Suprapubic skin (tissue), 4 donors: ENCODE results near the gene SIL1. TPM values are rescaled to one million over a fixed set of nuclear protein-coding genes. Genes with fewer than 3 reads are reported as not detected.

Experiments used
- DNase-seq, 2 donors: peaks; one replicate each; pipeline ENCODE4 v3.0.0-alpha.2; 2019; ENCODE audit warnings: low spot score in 2 of 2
- H3K27ac ChIP-seq: fragments of 200-600 bp; sonication (generic); one replicate; pipeline ENCODE4 v1.5.1; 2019
- H3K27me3 ChIP-seq: fragments of 200-600 bp; sonication (generic); one replicate; pipeline ENCODE4 v1.5.1; 2019
- H3K36me3 ChIP-seq: fragments of 200-600 bp; sonication (generic); one replicate; pipeline ENCODE4 v1.5.1; 2019
- H3K4me1 ChIP-seq: fragments of 200-600 bp; sonication (generic); one replicate; pipeline ENCODE4 v1.5.1; 2019
- H3K4me3 ChIP-seq: fragments of 200-600 bp; sonication (generic); one replicate; pipeline ENCODE4 v1.5.1; 2019; ENCODE audit warnings: mild to moderate bottlenecking
- H3K9me3 ChIP-seq: fragments of 200-600 bp; sonication (generic); one replicate; pipeline ENCODE4 v1.5.1; 2019
- CTCF ChIP-seq, 2 donors: fragments of 200-600 bp in 1 of 2; fragments of 450-650 bp in 1 of 2; sonication (generic) in 1 of 2; IDR thresholded peaks; one replicate each; pipeline ENCODE4 v1.5.1; 2016 to 2019; ENCODE audit warnings: antibody characterized with exemption in 2 of 2, mild to moderate bottlenecking in 1 of 2, moderate library complexity in 1 of 2
- EP300 ChIP-seq: sonication (generic); formaldehyde crosslinking; IDR thresholded peaks from one replicate; pipeline ENCODE4 v1.6.1; 2017; ENCODE audit warnings: antibody characterized with exemption
- POLR2A ChIP-seq, 2 donors: fragments of 450-650 bp; IDR thresholded peaks; one replicate each; pipeline ENCODE4 v1.6.1; 2017; ENCODE audit warnings: antibody characterized with exemption in 2 of 2, mild to moderate bottlenecking in 2 of 2, moderate library complexity in 2 of 2
- POLR2AphosphoS5 ChIP-seq, 3 donors: sonication (generic); formaldehyde crosslinking; IDR thresholded peaks; one replicate each; pipeline ENCODE4 v1.6.1; 2017; ENCODE audit warnings: antibody characterized with exemption in 3 of 3
- WGBS: methylation state at CpG from one replicate; pipeline ENCODE4 v1.1.5; 2018; 5-methylcytosine and 5-hydroxymethylcytosine counted together
- total RNA-seq, 4 donors: library from RNA; depleted of rRNA; stranded (reverse); fragments of >200 nt; gene quantifications; one replicate each; pipeline ENCODE4 v1.1.0, GENCODE V29; 2016

SIL1 gene
- total RNA-seq, 4 donors from 2014 or later: 38.5 to 54.6 (median 41.7) TPM

GRCh38 chr5:138960145-138960692 lies 237.9 kb downstream of the SIL1 start:
- H3K36me3 ChIP-seq: no peaks in the 10 kb centered on the region
- no peaks in the 10 kb centered on the region for H3K27me3 ChIP-seq
- no peaks in the 10 kb centered on the region for H3K9me3 ChIP-seq
- H3K4me1 ChIP-seq: peaks cover 10% of the 10 kb centered on the region
- no peak overlapping the region for H3K27ac ChIP-seq
- H3K4me3 ChIP-seq: no peak overlapping the region
- 95% methylated on average over 5 of the region's 5 CpGs for WGBS
- no peak for DNase-seq
- TF ChIP-seq POLR2AphosphoS5 (IDR thresholded peaks at IDR 0.05): no peak
- TF ChIP-seq CTCF (IDR thresholded peaks at IDR 0.05): no peak
- TF ChIP-seq POLR2A (IDR thresholded peaks at IDR 0.05): no peak
- TF ChIP-seq EP300: no peak

GRCh38 chr5:138956801-138957200 lies 241.4 kb downstream of the SIL1 start:
- Histone ChIP-seq H3K4me3 (no peak overlapping the region), H3K27me3 (no peaks in the 10 kb centered on the region), H3K4me1 (peaks cover 44% of the 10 kb centered on the region), H3K9me3 (no peaks in the 10 kb centered on the region), H3K36me3 (no peaks in the 10 kb centered on the region), H3K27ac (no peak overlapping the region)
- TF ChIP-seq CTCF (IDR thresholded peaks at IDR 0.05) (no peak), POLR2A (IDR thresholded peaks at IDR 0.05) (no peak), POLR2AphosphoS5 (IDR thresholded peaks at IDR 0.05) (no peak), EP300 (no peak)
- WGBS: 89% methylated on average over 1 of the region's 1 CpG
- no peak for DNase-seq

DNA sequence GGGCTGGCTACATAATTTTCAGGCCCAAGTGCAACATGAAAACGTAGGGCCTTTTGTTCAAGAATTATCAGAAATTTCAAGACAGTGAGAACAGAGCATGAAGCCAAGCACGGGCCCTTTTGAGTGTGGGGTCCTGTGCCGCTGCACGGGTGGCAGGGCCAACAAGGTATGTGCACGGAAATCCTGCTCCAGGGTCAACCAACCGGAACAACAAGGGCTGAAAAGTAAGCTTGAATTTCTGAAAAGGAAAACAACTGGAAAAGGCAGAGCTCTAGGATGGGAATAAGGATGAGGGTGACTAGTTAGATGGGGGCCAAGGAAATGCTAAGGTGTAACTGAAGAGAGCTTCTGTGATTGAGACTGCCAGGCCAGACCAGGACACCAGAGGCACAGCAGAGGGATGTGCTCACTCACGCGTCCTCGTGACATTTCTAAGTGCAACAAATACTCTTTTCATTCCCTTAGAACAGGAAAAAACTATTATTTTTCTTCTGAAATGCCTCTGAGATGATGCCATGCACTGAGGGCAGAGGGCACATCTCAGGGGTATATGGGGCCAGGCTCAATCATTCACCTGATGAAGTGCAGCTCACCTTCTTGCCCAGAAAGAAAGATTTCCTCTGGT lies 242.4 kb downstream of the SIL1 start:
- Histone ChIP-seq H3K4me3 (no peak overlapping the region), H3K27me3 (no peaks in the 10 kb centered on the region), H3K9me3 (no peaks in the 10 kb centered on the region), H3K4me1 (peaks cover 45% of the 10 kb centered on the region), H3K36me3 (no peaks in the 10 kb centered on the region), H3K27ac (no peak overlapping the region)
- WGBS: 81% methylated on average over 9 of the region's 9 CpGs
- TF ChIP-seq POLR2AphosphoS5 (IDR thresholded peaks at IDR 0.05): no peak
- no peak for TF ChIP-seq EP300
- TF ChIP-seq POLR2A (IDR thresholded peaks at IDR 0.05): no peak
- TF ChIP-seq CTCF (IDR thresholded peaks at IDR 0.05): no peak
- no peak for DNase-seq

DNA sequence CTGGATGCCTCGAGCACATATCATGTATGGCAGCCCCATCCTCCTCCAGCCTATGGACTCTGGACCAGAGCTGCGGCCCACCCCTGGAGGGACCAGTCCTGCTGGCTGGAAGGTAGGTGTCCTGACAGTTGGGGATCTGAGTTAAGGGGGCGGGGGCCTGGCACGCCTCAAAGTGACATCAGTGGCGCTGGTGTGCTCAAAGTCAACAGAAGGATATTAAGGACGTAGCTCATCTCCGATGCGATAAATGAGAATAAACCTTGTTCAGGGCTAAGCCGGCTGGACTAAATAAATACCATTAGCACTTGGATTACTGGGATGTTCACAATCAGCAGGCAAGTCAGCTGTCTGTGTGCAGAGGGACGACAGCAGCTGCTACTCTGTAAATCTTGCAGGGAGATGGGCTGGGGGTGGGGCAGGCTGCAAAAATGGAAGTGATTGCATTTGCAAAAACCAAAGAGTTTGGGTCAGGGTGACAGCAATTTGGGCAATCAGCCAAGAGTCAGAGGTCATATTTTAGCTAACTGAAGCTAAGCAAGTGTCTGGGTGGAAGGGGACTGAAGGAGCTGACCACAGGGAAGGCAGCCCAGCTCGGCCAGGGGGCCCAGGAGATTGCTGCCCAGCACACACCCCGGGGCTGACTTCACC lies 243.0 kb downstream of the SIL1 start:
- H3K36me3 ChIP-seq: no peaks in the 10 kb centered on the region
- peaks cover 50% of the 10 kb centered on the region for H3K4me1 ChIP-seq
- DNase-seq: no peak
- no peak overlapping the region for H3K4me3 ChIP-seq
- H3K9me3 ChIP-seq: no peaks in the 10 kb centered on the region
- H3K27me3 ChIP-seq: no peaks in the 10 kb centered on the region
- TF ChIP-seq POLR2A (IDR thresholded peaks at IDR 0.05) (no peak), CTCF (IDR thresholded peaks at IDR 0.05) (no peak), POLR2AphosphoS5 (IDR thresholded peaks at IDR 0.05) (no peak), EP300 (no peak)
- WGBS: 73% methylated on average over 11 of the region's 12 CpGs
- H3K27ac ChIP-seq: no peak overlapping the region

DNA sequence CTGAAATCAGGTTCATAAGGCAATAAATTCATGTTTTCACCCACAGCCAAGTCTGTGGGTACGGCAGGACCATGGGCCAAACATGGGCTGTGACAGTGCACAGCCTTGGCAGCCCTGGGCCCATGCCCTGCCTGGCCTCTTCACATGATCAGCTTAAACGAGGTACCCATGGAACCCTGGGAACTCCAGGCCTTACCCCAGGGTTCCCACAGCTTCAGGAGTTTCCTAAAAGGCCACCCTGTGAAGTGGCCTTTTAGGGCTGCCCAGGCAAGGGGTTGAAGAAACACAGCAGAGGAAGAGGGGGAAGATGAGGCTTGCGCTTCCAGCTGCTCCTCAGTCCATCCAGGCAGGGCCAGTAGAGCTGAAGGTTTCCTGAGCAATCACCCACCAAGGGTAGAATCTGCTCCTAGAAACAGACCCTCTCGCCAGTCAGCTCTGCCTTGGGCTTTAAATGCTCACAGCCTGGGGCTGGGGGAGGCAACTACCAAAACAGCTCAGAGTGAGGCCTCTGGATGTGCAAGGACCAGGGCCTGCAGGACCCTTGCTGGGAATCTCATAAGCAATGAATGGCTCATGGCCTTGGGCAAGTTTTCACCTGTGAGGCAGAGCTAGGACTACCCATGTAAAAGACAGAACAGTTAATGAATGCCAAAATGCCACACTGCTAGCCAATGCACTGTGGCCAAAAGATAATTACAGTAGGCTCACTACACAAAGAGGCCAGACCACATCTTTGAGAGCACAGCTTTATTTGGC lies 243.7 kb downstream of the SIL1 start:
- H3K4me1 ChIP-seq: peaks cover 55% of the 10 kb centered on the region
- no peak overlapping the region for H3K27ac ChIP-seq
- H3K27me3 ChIP-seq: no peaks in the 10 kb centered on the region
- TF ChIP-seq CTCF (IDR thresholded peaks at IDR 0.05) (no peak), EP300 (no peak), POLR2AphosphoS5 (IDR thresholded peaks at IDR 0.05) (no peak), POLR2A (IDR thresholded peaks at IDR 0.05) (no peak)
- WGBS: 78% methylated on average over 3 of the region's 4 CpGs
- DNase-seq: no peak
- H3K36me3 ChIP-seq: no peaks in the 10 kb centered on the region
- H3K9me3 ChIP-seq: no peaks in the 10 kb centered on the region
- H3K4me3 ChIP-seq: no peak overlapping the region
